Fibroblast of lung (primary cell): ENCODE data around the gene ALS2. TPM values are rescaled to one million over a fixed set of nuclear protein-coding genes. Genes with fewer than 3 reads are reported as not detected.

Source experiments
- DNase-seq, 2 donors: peaks; one replicate each; pipeline versions ENCODE4 v3.0.0 to v3.0.0-alpha.2; 2010; ENCODE audit warnings: low read depth in 2 of 2
- H2AFZ ChIP-seq: 2 replicates; pipeline ENCODE4 v1.5.1; 2012; ENCODE audit warnings: low read length, control low read depth, inconsistent platforms
- H3K27ac ChIP-seq: 2 replicates; pipeline ENCODE4 v1.5.1; 2011; ENCODE audit warnings: low read length, control low read depth; ENCODE audit not compliant: insufficient read depth
- H3K27me3 ChIP-seq: 2 replicates; pipeline ENCODE4 v1.5.1; 2011; ENCODE audit warnings: mild to moderate bottlenecking, low read length; ENCODE audit not compliant: control insufficient read depth, insufficient read depth
- H3K36me3 ChIP-seq: 2 replicates; pipeline ENCODE4 v1.5.1; 2011; ENCODE audit warnings: low read length; ENCODE audit not compliant: control insufficient read depth, insufficient read depth
- H3K4me1 ChIP-seq: 2 replicates; pipeline ENCODE4 v1.5.1; 2011; ENCODE audit warnings: low read length; ENCODE audit not compliant: control insufficient read depth, insufficient read depth; ENCODE audit errors: extremely low read depth
- H3K4me2 ChIP-seq: 2 replicates; pipeline ENCODE4 v1.5.1; 2011; ENCODE audit warnings: low read length, control low read depth; ENCODE audit not compliant: insufficient read depth; ENCODE audit errors: extremely low read depth
- H3K4me3 ChIP-seq, 4 experiments: fragments of 200-600 bp in 1 of 4; sonication (generic) in 1 of 4; replicated peaks in 1 of 4; 2 replicates each; pipeline ENCODE4 v1.5.1; 2011 to 2016; ENCODE audit warnings: low read length in 4 of 4, low read depth in 3 of 4, mild to moderate bottlenecking in 3 of 4, control low read depth in 2 of 4, inconsistent platforms in 1 of 4, mixed read lengths in 1 of 4; ENCODE audit not compliant: insufficient read depth in 1 of 4; ENCODE audit errors: control extremely low read depth in 1 of 4
- H3K79me2 ChIP-seq: 2 replicates; pipeline ENCODE4 v1.5.1; 2012; ENCODE audit warnings: mild to moderate bottlenecking, low read length, inconsistent platforms; ENCODE audit not compliant: control insufficient read depth, insufficient read depth
- H3K9ac ChIP-seq: 2 replicates; pipeline ENCODE4 v1.5.1; 2011; ENCODE audit warnings: mild to moderate bottlenecking, low read length, control low read depth; ENCODE audit not compliant: insufficient read depth
- H3K9me3 ChIP-seq: 2 replicates; pipeline ENCODE4 v1.5.1; 2012; ENCODE audit warnings: low read depth, low read length; ENCODE audit not compliant: control insufficient read depth, insufficient read depth
- H4K20me1 ChIP-seq: 2 replicates; pipeline ENCODE4 v1.5.1; 2011; ENCODE audit warnings: low read length; ENCODE audit not compliant: control insufficient read depth, insufficient read depth; ENCODE audit errors: extremely low read depth
- CTCF ChIP-seq, 2 donors: IDR thresholded peaks in 1 of 2; conservative IDR thresholded peaks in 1 of 2; 1 replicate in 1 of 2; 2 replicates in 1 of 2; pipeline ENCODE4 v1.5.1; 2011 to 2012; ENCODE audit warnings: low read length in 2 of 2, control low read depth in 1 of 2, inconsistent platforms in 1 of 2, low read depth in 1 of 2, mild to moderate bottlenecking in 1 of 2
- EZH2 ChIP-seq: IDR thresholded peaks from 2 replicates; pipeline ENCODE4 v1.5.1; 2012; ENCODE audit warnings: low read length, control low read depth, mild to moderate bottlenecking; ENCODE audit errors: missing control alignments
- polyA plus RNA-seq, 2 donors: library from polyadenylated mRNA; depleted of rRNA in 1 of 2; stranded (reverse) in 1 of 2; unstranded in 1 of 2; fragments of >200 nt; gene quantifications; 2 replicates each; pipeline ENCODE4 v1.2.1, GENCODE V29; 2011 to 2012; ENCODE audit warnings: missing spikeins in 1 of 2
- total RNA-seq: library from RNA; depleted of rRNA; stranded (reverse); fragments of >200 nt; gene quantifications from 2 replicates; pipeline ENCODE4 v1.2.1, GENCODE V29; 2014

The ALS2 gene
- total and polyA plus RNA-seq, 2 donors (not counting 1 experiment from before 2014, with no cell fraction given), result 21.8 to 30.9 TPM

DNA sequence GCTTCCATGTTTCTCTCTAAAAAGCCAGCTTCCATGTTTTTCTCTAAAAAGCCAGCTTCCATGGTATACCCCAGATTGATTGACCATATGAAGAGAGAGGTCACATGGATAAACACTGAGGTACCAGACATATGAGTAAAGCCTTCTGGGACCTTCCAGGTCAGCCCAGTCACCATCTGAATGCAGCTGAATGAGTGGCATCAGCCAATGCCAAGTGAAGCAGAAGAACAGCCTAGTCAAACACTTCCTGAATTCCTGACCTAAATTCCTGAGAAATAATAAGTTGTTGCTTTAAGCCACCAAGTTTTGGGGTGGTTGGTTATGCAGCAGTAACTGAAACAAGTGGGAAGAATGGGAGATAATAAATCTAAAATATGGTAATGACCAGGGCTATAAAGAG is 5.7 kb upstream of the ALS2 start:
- no peak overlapping the region for H3K27ac ChIP-seq
- no peak overlapping the region for H3K4me2 ChIP-seq
- no peaks in the 10 kb centered on the region for H3K79me2 ChIP-seq

GRCh38 chr2:201785135-201785534 is 4.4 kb upstream of the ALS2 start:
- H3K79me2 ChIP-seq, result peaks cover 5% of the 10 kb centered on the region
- H3K4me2 ChIP-seq, result no peak overlapping the region
- H3K4me3 ChIP-seq, result no peak overlapping the region
- no peaks in the 10 kb centered on the region for H3K36me3 ChIP-seq
- H3K9ac ChIP-seq, result no peak overlapping the region
- TF ChIP-seq CTCF (conservative IDR thresholded peaks at IDR 0.05 in 1 of 2, IDR thresholded peaks at IDR 0.05 in 1 of 2; ENCODE audit: low read depth in 1 of 2, low read length in 2 of 2) (no peak), EZH2 (no peak)
- H4K20me1 ChIP-seq, result no peaks in the 10 kb centered on the region
- H3K27me3 ChIP-seq, result no peaks in the 10 kb centered on the region
- H2AFZ ChIP-seq, result no peak overlapping the region
- DNase-seq, result no peak
- no peak overlapping the region for H3K27ac ChIP-seq
- no peaks in the 10 kb centered on the region for H3K9me3 ChIP-seq
- no peaks in the 10 kb centered on the region for H3K4me1 ChIP-seq

More for the DNA sequence above, 5.7 kb upstream of the ALS2 start:
- Histone ChIP-seq H3K9ac (no peak overlapping the region), H3K9me3 (no peaks in the 10 kb centered on the region), H3K4me1 (no peaks in the 10 kb centered on the region), H2AFZ (no peak overlapping the region), H3K27me3 (no peaks in the 10 kb centered on the region), H3K4me3 (no peak overlapping the region), H3K36me3 (no peaks in the 10 kb centered on the region), H4K20me1 (no peaks in the 10 kb centered on the region)
- TF ChIP-seq CTCF (conservative IDR thresholded peaks at IDR 0.05 in 1 of 2, IDR thresholded peaks at IDR 0.05 in 1 of 2; ENCODE audit: low read depth in 1 of 2, low read length in 2 of 2) (no peak), EZH2 (no peak)
- peak in 1 of 2 donors; percentile 75 for DNase-seq

DNA sequence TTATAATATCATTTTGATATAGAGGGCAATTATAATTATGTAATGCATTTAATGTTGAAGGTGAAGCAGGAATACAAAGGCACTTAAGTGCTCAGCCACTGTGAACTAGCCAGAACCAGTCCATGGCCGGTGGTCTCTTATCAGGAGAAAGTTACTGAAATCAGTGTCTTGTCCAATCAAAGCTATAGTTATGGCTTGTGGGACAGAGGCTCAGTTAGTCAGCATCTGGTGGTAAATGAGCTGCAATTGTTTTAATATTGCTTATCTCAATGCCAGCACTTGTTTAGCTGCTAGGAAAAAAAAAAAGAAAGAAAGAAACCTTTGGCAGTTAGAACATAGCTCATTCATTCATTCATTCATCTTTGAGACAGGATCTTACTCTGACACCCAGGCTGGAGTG is 3.8 kb upstream of the ALS2 start:
- Histone ChIP-seq H3K36me3 (no peaks in the 10 kb centered on the region), H3K27ac (no peak overlapping the region), H3K4me2 (no peak overlapping the region), H3K27me3 (no peaks in the 10 kb centered on the region), H3K9me3 (no peaks in the 10 kb centered on the region), H3K4me1 (no peaks in the 10 kb centered on the region), H4K20me1 (no peaks in the 10 kb centered on the region), H3K9ac (no peak overlapping the region), H3K79me2 (peaks cover 11% of the 10 kb centered on the region), H3K4me3 (no peak overlapping the region), H2AFZ (no peak overlapping the region)
- TF ChIP-seq CTCF (conservative IDR thresholded peaks at IDR 0.05 in 1 of 2, IDR thresholded peaks at IDR 0.05 in 1 of 2; ENCODE audit: low read depth in 1 of 2, low read length in 2 of 2), result no peak
- TF ChIP-seq EZH2, result no peak
- no peak for DNase-seq
